ENCODE data around the gene TCEA2. TPM values are rescaled to one million over a fixed set of nuclear protein-coding genes. Genes with fewer than 3 reads are reported as not detected.

Gene TCEA2
- total and polyA plus RNA-seq, 2 of the 13 experiments (the other 11 are each of a cell fraction or from before 2014, with no cell fraction given), result 28.1 to 33.7 TPM

- TF ChIP-seq RBAK (CRISPR knock-in tag; IDR thresholded peaks at IDR 0.05), result no peak
- 0 out of 2 replicates have a peak, but pooled peaks have one; percentile 42 for TF ChIP-seq SRY (CRISPR knock-in tag; IDR thresholded peaks at IDR 0.05)
- TF ChIP-seq PITX1 (CRISPR knock-in tag; IDR thresholded peaks at IDR 0.05), result peak; percentile 37; the same call in 1 of the 2 replicates
- peak; percentile 15; the same call in 1 of the 2 replicates for TF ChIP-seq ZNF614 (CRISPR knock-in tag; IDR thresholded peaks at IDR 0.05; ENCODE audit: borderline replicate concordance)
- TF ChIP-seq TFDP2 (CRISPR knock-in tag; IDR thresholded peaks at IDR 0.05), result no peak
- TF ChIP-seq ZNF784 (CRISPR knock-in tag; IDR thresholded peaks at IDR 0.05; ENCODE audit: borderline replicate concordance), result no peak
- 0 out of 2 replicates have a peak, but pooled peaks have one; percentile 36 for TF ChIP-seq SNAPC2 (CRISPR knock-in tag; IDR thresholded peaks at IDR 0.05)
- no peak for TF ChIP-seq ZNF383 (CRISPR knock-in tag; IDR thresholded peaks at IDR 0.05; ENCODE audit: borderline replicate concordance)
- TF ChIP-seq ARID2 (CRISPR knock-in tag; IDR thresholded peaks at IDR 0.05; ENCODE audit: borderline replicate concordance), result 0 out of 2 replicates have a peak, but pooled peaks have one; percentile 34
- TF ChIP-seq TARDBP (CRISPR knock-in tag; IDR thresholded peaks at IDR 0.05), result 0 out of 2 replicates have a peak, but pooled peaks have one; percentile 42
- no peak for TF ChIP-seq TFE3 (CRISPR knock-in tag; IDR thresholded peaks at IDR 0.05)
- TF ChIP-seq SP2 (CRISPR knock-in tag; IDR thresholded peaks at IDR 0.05), result no peak
- 0 out of 2 replicates have a peak, but pooled peaks have one; percentile 53 for TF ChIP-seq ZNF567 (CRISPR knock-in tag; IDR thresholded peaks at IDR 0.05; ENCODE audit: borderline replicate concordance)
- no peak for TF ChIP-seq ZNF724P (CRISPR knock-in tag; IDR thresholded peaks at IDR 0.05; ENCODE audit: borderline replicate concordance)
Measured at GRCh38 chr20:64022671-64023360, 40.2 kb upstream of the TCEA2 start (continued).
